Measurements from ENCODE around the gene BCAT1. TPM values are rescaled to one million over a fixed set of nuclear protein-coding genes. Genes with fewer than 3 reads are reported as not detected.

BCAT1 gene
- total and polyA plus RNA-seq, 11 donors = 0.57 to 28.9 (median 3.5) TPM

DNA sequence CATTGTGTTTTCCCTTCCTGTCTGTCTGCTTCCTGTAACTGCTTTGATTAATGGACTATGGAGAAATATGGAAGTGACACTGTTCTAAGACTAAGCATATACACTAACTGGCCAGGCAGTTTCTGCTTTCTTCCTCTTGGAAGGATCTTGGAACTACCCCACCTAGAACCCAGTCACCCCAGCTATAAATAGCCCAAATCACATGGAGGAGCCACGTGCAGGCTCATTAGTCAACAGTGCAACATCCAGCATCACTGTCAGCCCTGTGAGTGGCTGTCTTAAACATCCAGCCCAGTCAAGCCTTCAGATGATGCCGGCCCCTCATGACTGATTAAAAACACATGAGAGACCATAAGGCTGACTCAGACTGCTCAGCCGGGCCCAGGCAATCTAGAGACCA lies 39.2 kb downstream of the BCAT1 start:
- intact Hi-C loops (cut with DNase I) = no loop called here
- ATAC-seq (peak; percentile 51 to 85 (median 68)), DNase-seq (peak in 4 of 5 donors; percentile 20 to 61 (median 36))
- no peak overlapping the region for H3K4me3 ChIP-seq
- WGBS, 4 donors = 38 to 60% (median 55%) methylated on average over 3 of the region's 3 CpGs
- no peaks in the 10 kb centered on the region for H3K36me3 ChIP-seq
- H3K27me3 ChIP-seq = peaks cover 0 to 8% (median 0%) of the 10 kb centered on the region in 9 donors
- H3K9me3 ChIP-seq = no peaks in the 10 kb centered on the region
- H3K27ac ChIP-seq = peak overlapping the region in 1 of 12 donors; percentile 69
- TF ChIP-seq POLR2A (IDR thresholded peaks at IDR 0.05) = no peak
- TF ChIP-seq CTCF (IDR thresholded peaks at IDR 0.05) = no peak
- peaks cover 0 to 5% (median 0%) of the 10 kb centered on the region in 12 donors for H3K4me1 ChIP-seq

DNA sequence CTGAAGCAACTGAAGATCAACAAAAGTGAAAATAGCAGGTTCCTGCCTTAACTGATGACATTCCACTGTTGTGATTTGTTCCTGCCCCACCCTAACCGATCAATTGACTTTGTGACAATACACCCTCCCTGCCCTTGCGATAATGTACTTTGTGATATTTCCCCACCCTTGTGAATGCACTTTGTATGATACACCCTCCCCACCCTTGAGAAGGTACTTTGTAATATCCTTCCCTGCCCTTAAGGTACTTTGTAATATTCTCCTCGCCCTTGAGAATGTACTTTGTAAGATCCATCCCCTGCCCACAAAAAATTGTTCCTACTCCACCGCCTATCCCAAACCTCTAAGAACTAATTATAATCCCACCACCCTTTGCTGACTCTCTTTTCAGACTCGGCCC lies 41.4 kb downstream of the BCAT1 start:
- WGBS, 4 donors = 92 to 97% (median 95%) methylated on average over 5 of the region's 5 CpGs
- DNase-seq (no peak), ATAC-seq (no peak)
- intact Hi-C loops (cut with DNase I) = no loop called here
- Histone ChIP-seq H3K9me3 (no peaks in the 10 kb centered on the region), H3K36me3 (no peaks in the 10 kb centered on the region), H3K27me3 (peaks cover 0 to 29% (median 16%) of the 10 kb centered on the region in 9 donors), H3K27ac (no peak overlapping the region), H3K4me3 (no peak overlapping the region), H3K4me1 (peaks cover 0 to 18% (median 0%) of the 10 kb centered on the region in 12 donors)
- TF ChIP-seq POLR2A (IDR thresholded peaks at IDR 0.05) (no peak), CTCF (IDR thresholded peaks at IDR 0.05) (no peak)

DNA sequence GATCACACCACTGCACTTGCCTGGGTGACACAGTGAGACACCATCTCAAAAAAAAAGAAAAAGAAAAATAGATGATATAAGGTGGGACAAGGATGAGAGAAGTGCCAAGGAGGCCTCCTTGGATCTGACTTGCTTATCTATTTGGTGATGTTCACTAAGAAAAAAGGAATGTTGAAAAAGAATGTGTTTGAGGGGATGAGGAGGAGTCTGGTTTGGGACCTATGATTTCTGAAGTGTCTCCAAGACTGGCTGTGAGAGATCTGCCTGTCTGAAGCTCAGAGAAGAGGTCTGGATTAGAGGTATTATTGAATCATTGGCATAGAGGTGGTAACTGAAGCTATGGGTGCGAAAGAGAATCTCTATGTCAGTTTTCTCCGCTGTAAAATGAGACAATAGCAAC lies 42.8 kb downstream of the BCAT1 start:
- DNase-seq (no peak), ATAC-seq (no peak)
- intact Hi-C loops (cut with DNase I) = no loop called here
- H3K27me3 ChIP-seq = peaks cover 0 to 35% (median 17%) of the 10 kb centered on the region in 9 donors
- 97 to 100% (median 98%) methylated on average over 2 of the region's 2 CpGs for WGBS, 4 donors
- no peaks in the 10 kb centered on the region for H3K36me3 ChIP-seq
- H3K27ac ChIP-seq = no peak overlapping the region
- no peak overlapping the region for H3K4me3 ChIP-seq
- no peaks in the 10 kb centered on the region for H3K9me3 ChIP-seq
- TF ChIP-seq POLR2A (IDR thresholded peaks at IDR 0.05) (no peak), CTCF (IDR thresholded peaks at IDR 0.05) (no peak)
- peaks cover 0 to 31% (median 0%) of the 10 kb centered on the region in 12 donors for H3K4me1 ChIP-seq

DNA sequence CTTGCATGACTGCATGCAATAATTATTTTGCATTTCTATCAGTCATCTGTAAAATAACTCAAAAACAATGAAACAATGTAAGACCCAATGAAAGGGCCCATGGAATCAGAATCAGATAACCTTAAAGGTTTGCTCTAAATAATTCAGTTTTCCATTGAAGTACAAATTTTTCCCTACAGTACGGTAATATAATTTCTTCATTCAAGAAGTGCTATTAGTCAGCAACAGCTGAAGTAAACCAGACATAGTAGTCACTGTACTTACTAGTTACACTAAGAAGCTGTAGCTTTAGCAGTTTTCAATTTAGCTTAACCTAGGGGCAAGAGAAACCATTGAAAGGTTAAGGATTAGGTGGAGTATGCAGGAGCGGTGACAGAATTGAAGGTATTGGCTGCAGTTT lies 43.5 kb downstream of the BCAT1 start:
- TF ChIP-seq CTCF (IDR thresholded peaks at IDR 0.05) = no peak
- no peak overlapping the region for H3K27ac ChIP-seq
- ATAC-seq (no peak), DNase-seq (no peak)
- no peak overlapping the region for H3K4me3 ChIP-seq
- peaks cover 0 to 38% (median 0%) of the 10 kb centered on the region in 12 donors for H3K4me1 ChIP-seq
- H3K27me3 ChIP-seq = peaks cover 0 to 35% (median 17%) of the 10 kb centered on the region in 9 donors
- no peaks in the 10 kb centered on the region for H3K9me3 ChIP-seq
- no peaks in the 10 kb centered on the region for H3K36me3 ChIP-seq
- intact Hi-C loops (cut with DNase I) = no loop called here
- WGBS, 4 donors = 50 to 87% (median 68%) methylated on average over 2 of the region's 2 CpGs
